HEK293T (cell line): ENCODE results near the gene KRTAP6-2.

Experiments
- CTCF ChIA-PET: fragments of 350-600 bp; formaldehyde crosslinking; extraction: SDS; loops from one replicate; lab custom pipeline; 2021; ENCODE audit warnings: antibody characterized with exemption, inconsistent platforms; lab: Yijun Ruan, JAX
- POLR2A ChIA-PET: fragments of 350-600 bp; formaldehyde crosslinking; extraction: SDS; loops from one replicate; lab custom pipeline; 2020; ENCODE audit warnings: antibody characterized with exemption, inconsistent platforms; lab: Yijun Ruan, JAX
- DNase-seq: peaks from one replicate; pipeline ENCODE4 v3.0.0; 2012; ENCODE audit warnings: mixed read lengths; ENCODE audit errors: extremely low spot score
- ARNT ChIP-seq: fragments of 450-650 bp; IDR thresholded peaks from 2 replicates; pipeline ENCODE4 v1.6.1; 2017; ENCODE audit warnings: mild to moderate bottlenecking
- BHLHE40 ChIP-seq: fragments of 450-650 bp; IDR thresholded peaks from 2 replicates; pipeline ENCODE4 v1.6.1; 2016; ENCODE audit warnings: mild to moderate bottlenecking, moderate library complexity, borderline replicate concordance
- CTBP1 ChIP-seq: fragments of 450-650 bp; IDR thresholded peaks from 2 replicates; pipeline ENCODE4 v1.6.1; 2016; ENCODE audit warnings: borderline replicate concordance
- ELF4 ChIP-seq: fragments of 450-650 bp; IDR thresholded peaks from 2 replicates; pipeline ENCODE4 v1.6.1; 2017; ENCODE audit warnings: antibody characterized with exemption
- FOXA1 ChIP-seq: fragments of 450-650 bp; IDR thresholded peaks from 2 replicates; pipeline ENCODE4 v1.6.1; 2016; ENCODE audit warnings: mild to moderate bottlenecking
- FOXK2 ChIP-seq: fragments of 450-650 bp; IDR thresholded peaks from 2 replicates; pipeline ENCODE4 v1.6.1; 2016; ENCODE audit warnings: mild to moderate bottlenecking
- FOXM1 ChIP-seq: fragments of 450-650 bp; IDR thresholded peaks from 2 replicates; pipeline ENCODE4 v1.6.1; 2017; ENCODE audit warnings: mild to moderate bottlenecking, borderline replicate concordance
- HDGF ChIP-seq: fragments of 450-650 bp; IDR thresholded peaks from 2 replicates; pipeline ENCODE4 v1.6.1; 2017; ENCODE audit warnings: antibody characterized with exemption, borderline replicate concordance
- L3MBTL2 ChIP-seq: fragments of 450-650 bp; conservative IDR thresholded peaks from 2 replicates; pipeline ENCODE4 v1.6.1; 2016; ENCODE audit warnings: mild to moderate bottlenecking
- LEF1 ChIP-seq: fragments of 450-650 bp; IDR thresholded peaks from 2 replicates; pipeline ENCODE4 v1.6.1; 2017; ENCODE audit warnings: mild to moderate bottlenecking, borderline replicate concordance
- NFRKB ChIP-seq: fragments of 450-650 bp; IDR thresholded peaks from 2 replicates; pipeline ENCODE4 v1.6.1; 2016; ENCODE audit warnings: mild to moderate bottlenecking, moderate library complexity
- PKNOX1 ChIP-seq: fragments of 450-650 bp; IDR thresholded peaks from 2 replicates; pipeline ENCODE4 v1.6.1; 2016
- SP1 ChIP-seq: fragments of 450-650 bp; IDR thresholded peaks from 2 replicates; pipeline ENCODE4 v1.6.1; 2017
- SUZ12 ChIP-seq: fragments of 450-650 bp; IDR thresholded peaks from 2 replicates; pipeline ENCODE4 v1.6.1; 2016; ENCODE audit warnings: mild to moderate bottlenecking
- TARDBP ChIP-seq: fragments of 450-650 bp; IDR thresholded peaks from 2 replicates; pipeline ENCODE4 v1.6.1; 2016
- ZNF384 ChIP-seq: fragments of 450-650 bp; IDR thresholded peaks from 2 replicates; pipeline ENCODE4 v1.6.1; 2016

KRTAP6-2 gene

GRCh38 chr21:30590297-30590696 is 8.4 kb downstream of the KRTAP6-2 start, which contains the start of gene KRTAP22-2:
TSS of gene KRTAP22-2 (minus strand) at chr21:30590397.
- TF ChIP-seq NFRKB (no peak), CTBP1 (no peak), BHLHE40 (no peak), ELF4 (no peak), HDGF (no peak)
- ChIA-PET CTCF (no interaction called here), POLR2A (no interaction called here)
- no peak for DNase-seq

GRCh38 chr21:30582870-30583269 is 15.8 kb downstream of the KRTAP6-2 start:
- TF ChIP-seq ZNF384: no peak
- no peak for TF ChIP-seq CTBP1
- no peak for TF ChIP-seq BHLHE40
- TF ChIP-seq PKNOX1: no peak
- no peak for TF ChIP-seq HDGF
- TF ChIP-seq LEF1: no peak
- no peak for TF ChIP-seq ARNT
- no peak for TF ChIP-seq FOXA1
- no peak for TF ChIP-seq FOXM1
- ChIA-PET CTCF (no interaction called here), POLR2A (no interaction called here)
- no peak for DNase-seq

- CTCF ChIA-PET: no interaction called here
- POLR2A ChIA-PET: no interaction called here
- TF ChIP-seq CTBP1 (no peak), ZNF384 (no peak), SUZ12 (no peak), NFRKB (no peak), HDGF (no peak), FOXM1 (no peak), BHLHE40 (no peak), LEF1 (no peak), FOXK2 (no peak), SP1 (no peak), L3MBTL2 (no peak), ARNT (no peak), PKNOX1 (no peak)
- DNase-seq: no peak
Observed at GRCh38 chr21:30580132-30580531, 18.6 kb downstream of the KRTAP6-2 start.

- ChIA-PET POLR2A (no interaction called here), CTCF (no interaction called here)
- no peak for DNase-seq
- TF ChIP-seq L3MBTL2: no peak
- TF ChIP-seq NFRKB: no peak
- no peak for TF ChIP-seq ELF4
Observed at GRCh38 chr21:30579346-30579745, 19.4 kb downstream of the KRTAP6-2 start.

GRCh38 chr21:30577766-30578165 is 20.9 kb downstream of the KRTAP6-2 start:
- TF ChIP-seq ZNF384 (no peak), SUZ12 (no peak)
- DNase-seq: no peak
- ChIA-PET POLR2A (no interaction called here), CTCF (no interaction called here)

- DNase-seq: no peak
- POLR2A ChIA-PET: no interaction called here
- CTCF ChIA-PET: no interaction called here
- TF ChIP-seq HDGF: no peak
- no peak for TF ChIP-seq FOXM1
- no peak for TF ChIP-seq L3MBTL2
- TF ChIP-seq SP1: no peak
- TF ChIP-seq BHLHE40: no peak
- TF ChIP-seq FOXK2: no peak
- no peak for TF ChIP-seq ELF4
- TF ChIP-seq FOXA1: no peak
- TF ChIP-seq SUZ12: no peak
- TF ChIP-seq TARDBP: no peak
- TF ChIP-seq ZNF384: no peak
- TF ChIP-seq CTBP1: no peak
- no peak for TF ChIP-seq LEF1
- TF ChIP-seq NFRKB: no peak
- TF ChIP-seq ARNT: no peak
- TF ChIP-seq PKNOX1: no peak
Observed at GRCh38 chr21:30567617-30568016, 31.1 kb downstream of the KRTAP6-2 start.

GRCh38 chr21:30563630-30564029 is 35.1 kb downstream of the KRTAP6-2 start:
- CTCF ChIA-PET: no interaction called here
- POLR2A ChIA-PET: no interaction called here
- no peak for DNase-seq
- TF ChIP-seq ARNT (no peak), FOXK2 (no peak), SP1 (no peak), SUZ12 (no peak), L3MBTL2 (no peak), ELF4 (no peak), BHLHE40 (no peak), CTBP1 (no peak), LEF1 (no peak), NFRKB (no peak), FOXA1 (no peak), TARDBP (no peak), ZNF384 (no peak)
